Dendritic cell treated with granulocyte-macrophage colony-stimulating factor and Interleukin-4, amounts not matched to agents 40 ng/mL and 50 ng/mL, for 4 days (primary cell): ENCODE results near the gene IRAG1.

Experiments used
- H3K27ac Mint-ChIP-seq: one replicate; pipeline ENCODE4 v1.8.0; 2022; ENCODE audit warnings: mild to moderate bottlenecking, mixed read lengths
- H3K27me3 Mint-ChIP-seq: one replicate; pipeline ENCODE4 v1.8.0; 2022; ENCODE audit warnings: mild to moderate bottlenecking, mixed read lengths
- H3K36me3 Mint-ChIP-seq: one replicate; pipeline ENCODE4 v1.8.0; 2022; ENCODE audit warnings: low read depth, mixed read lengths
- H3K4me1 Mint-ChIP-seq: one replicate; pipeline ENCODE4 v1.8.0; 2022; ENCODE audit warnings: low read depth, mixed read lengths
- H3K4me3 Mint-ChIP-seq: one replicate; pipeline ENCODE4 v1.8.0; 2022; ENCODE audit warnings: mild to moderate bottlenecking, moderate library complexity, mixed read lengths
- H3K9me3 Mint-ChIP-seq: one replicate; pipeline ENCODE4 v1.8.0; 2022; ENCODE audit warnings: mixed read lengths
- intact Hi-C: fragments of 100-400 bp; cut with micrococcal nuclease; formaldehyde crosslinking; loops from one replicate; pipeline ENCODE4 v1.15.0; 2022

The IRAG1 gene

DNA sequence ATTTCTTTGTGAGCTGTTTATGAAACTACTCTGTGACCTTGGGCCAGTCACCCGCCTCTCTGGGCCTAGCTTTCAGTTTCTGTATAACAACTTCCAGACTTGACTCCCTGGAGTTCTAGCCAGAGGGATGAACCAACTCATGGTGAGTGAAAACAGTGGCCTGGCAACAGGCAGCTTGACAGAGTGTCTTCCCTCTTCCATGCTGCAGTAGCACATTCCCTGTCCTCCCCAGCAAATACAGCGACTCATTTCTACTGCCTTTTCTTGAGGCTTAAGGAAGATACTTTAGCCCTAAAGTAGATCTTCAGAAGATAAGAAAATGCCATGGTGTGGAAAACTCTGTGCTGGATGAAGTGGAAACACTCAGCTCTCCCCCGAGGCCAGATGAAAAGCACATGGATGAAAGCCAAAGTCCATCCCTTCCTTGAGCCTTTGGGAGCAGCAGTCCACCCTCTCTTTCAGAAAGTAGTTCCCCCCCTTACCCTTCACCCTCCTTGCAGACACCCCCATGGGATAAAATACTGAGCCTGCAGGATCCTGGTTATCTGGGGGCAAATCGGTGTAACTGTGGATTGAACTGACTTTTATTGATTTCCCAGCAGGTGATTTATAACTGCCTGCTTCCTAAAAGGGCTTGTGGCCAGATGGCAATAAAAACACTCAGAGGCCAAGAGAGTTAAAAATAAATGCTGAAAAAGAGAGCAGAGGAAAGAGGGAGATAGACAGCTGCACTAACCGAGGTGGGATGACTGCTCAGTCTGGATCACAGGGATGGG lies 24.1 kb downstream of the IRAG1 start:
- no peaks in the 10 kb centered on the region for H3K36me3 Mint-ChIP-seq
- no peak overlapping the region for H3K27ac Mint-ChIP-seq
- no peak overlapping the region for H3K4me3 Mint-ChIP-seq
- H3K27me3 Mint-ChIP-seq: peaks cover 30% of the 10 kb centered on the region
- no peaks in the 10 kb centered on the region for H3K9me3 Mint-ChIP-seq
- intact Hi-C loops: loop anchor here (10.0 kb wide), 1 partner anchor 55 kb away; no protein-coding TSS in a partner anchor
- H3K4me1 Mint-ChIP-seq: peaks cover 16% of the 10 kb centered on the region

DNA sequence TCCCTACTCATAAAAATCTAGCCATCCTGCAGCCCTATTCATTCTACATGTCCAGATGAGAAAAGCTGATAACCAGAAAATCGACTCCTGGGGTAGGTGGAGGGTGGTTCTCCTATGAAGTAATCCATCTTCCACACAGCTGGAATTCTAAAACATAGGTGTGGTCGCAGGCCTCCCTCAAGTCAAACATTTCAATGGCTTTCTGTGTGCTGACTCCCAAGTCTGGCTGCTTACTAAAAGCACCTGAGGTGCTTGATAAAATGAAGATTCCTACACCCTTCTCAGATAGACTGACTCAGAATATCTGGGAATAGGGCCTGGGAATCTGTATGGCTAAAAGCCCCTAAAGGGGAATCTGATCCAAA lies 26.1 kb downstream of the IRAG1 start:
- intact Hi-C loops: no loop called here
- H3K36me3 Mint-ChIP-seq: no peaks in the 10 kb centered on the region
- H3K9me3 Mint-ChIP-seq: no peaks in the 10 kb centered on the region
- H3K4me3 Mint-ChIP-seq: no peak overlapping the region
- peaks cover 26% of the 10 kb centered on the region for H3K27me3 Mint-ChIP-seq
- peaks cover 6% of the 10 kb centered on the region for H3K4me1 Mint-ChIP-seq
- H3K27ac Mint-ChIP-seq: no peak overlapping the region

- Mint-ChIP-seq H3K4me3 (no peak overlapping the region), H3K4me1 (peaks cover 6% of the 10 kb centered on the region), H3K9me3 (no peaks in the 10 kb centered on the region), H3K27me3 (peaks cover 26% of the 10 kb centered on the region), H3K27ac (no peak overlapping the region), H3K36me3 (no peaks in the 10 kb centered on the region)
- intact Hi-C loops: no loop called here
Observed at GRCh38 chr11:10666556-10667520, 26.7 kb downstream of the IRAG1 start.

DNA sequence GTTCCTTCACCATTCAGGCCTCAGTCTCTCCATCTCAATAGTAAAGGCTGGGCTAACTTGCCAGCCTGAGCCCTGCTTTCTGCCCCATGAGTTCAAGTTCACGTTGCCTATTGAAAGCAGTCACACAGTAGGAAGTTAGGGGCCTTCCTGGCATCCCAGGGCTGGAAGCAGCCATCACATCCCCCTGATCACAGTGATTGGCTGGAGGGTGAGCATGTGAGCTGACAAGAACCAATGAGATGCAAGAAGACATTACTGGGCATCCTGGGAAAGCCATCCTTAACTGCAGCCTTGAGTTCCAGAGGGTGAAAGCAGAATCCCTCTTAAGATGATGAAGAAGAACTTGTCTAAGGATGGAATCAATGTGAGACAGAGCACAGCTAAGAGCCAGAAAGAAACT lies 29.1 kb downstream of the IRAG1 start:
- Mint-ChIP-seq H3K27ac (no peak overlapping the region), H3K4me1 (peaks cover 10% of the 10 kb centered on the region), H3K36me3 (no peaks in the 10 kb centered on the region), H3K4me3 (no peak overlapping the region), H3K27me3 (peaks cover 35% of the 10 kb centered on the region), H3K9me3 (no peaks in the 10 kb centered on the region)
- intact Hi-C loops: no loop called here

DNA sequence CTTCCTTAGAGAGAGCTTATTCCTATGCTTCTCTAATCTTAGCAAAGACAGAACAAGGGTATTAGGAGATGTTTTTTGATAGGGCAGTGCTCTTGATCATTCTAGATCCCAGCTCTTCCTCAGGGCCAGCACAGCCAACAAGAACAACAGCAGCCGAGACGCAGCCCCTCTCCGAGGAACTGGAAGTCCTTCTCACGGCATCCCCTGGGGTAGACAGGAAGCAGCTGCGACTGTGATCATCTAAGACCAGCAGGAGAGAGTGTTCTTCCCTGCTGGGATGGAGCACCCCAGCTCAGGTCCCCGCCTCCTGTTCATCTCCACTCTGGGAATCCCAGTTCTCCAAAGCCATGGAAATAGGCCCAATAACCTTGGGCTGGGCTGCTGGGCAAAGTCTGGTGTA lies 29.6 kb downstream of the IRAG1 start:
- Mint-ChIP-seq H3K9me3 (no peaks in the 10 kb centered on the region), H3K4me3 (no peak overlapping the region), H3K4me1 (peaks cover 15% of the 10 kb centered on the region), H3K27ac (no peak overlapping the region), H3K36me3 (no peaks in the 10 kb centered on the region), H3K27me3 (peaks cover 33% of the 10 kb centered on the region)
- intact Hi-C loops: no loop called here

DNA sequence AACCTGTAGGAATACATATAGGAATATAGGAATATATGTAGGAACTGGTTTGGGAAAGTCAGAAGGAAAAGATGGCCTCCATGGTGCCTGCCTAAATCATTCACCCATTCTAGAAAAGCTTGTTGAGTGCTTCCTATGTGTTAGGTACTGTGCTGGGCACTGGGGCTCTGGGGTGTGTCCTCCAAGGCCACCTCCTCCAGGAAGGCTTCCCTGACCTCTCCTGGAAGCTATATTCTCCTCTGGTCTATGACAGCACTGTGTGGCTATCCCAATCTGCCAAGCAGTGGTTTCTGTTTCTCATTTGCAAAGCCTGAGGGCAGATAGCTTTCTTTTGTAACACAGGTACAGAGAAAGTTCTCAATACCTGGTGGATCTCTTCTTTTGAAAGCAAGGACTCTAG lies 30.2 kb downstream of the IRAG1 start:
- Mint-ChIP-seq H3K27me3 (peaks cover 34% of the 10 kb centered on the region), H3K4me1 (peaks cover 22% of the 10 kb centered on the region), H3K9me3 (no peaks in the 10 kb centered on the region), H3K4me3 (no peak overlapping the region), H3K27ac (no peak overlapping the region), H3K36me3 (no peaks in the 10 kb centered on the region)
- intact Hi-C loops: no loop called here

DNA sequence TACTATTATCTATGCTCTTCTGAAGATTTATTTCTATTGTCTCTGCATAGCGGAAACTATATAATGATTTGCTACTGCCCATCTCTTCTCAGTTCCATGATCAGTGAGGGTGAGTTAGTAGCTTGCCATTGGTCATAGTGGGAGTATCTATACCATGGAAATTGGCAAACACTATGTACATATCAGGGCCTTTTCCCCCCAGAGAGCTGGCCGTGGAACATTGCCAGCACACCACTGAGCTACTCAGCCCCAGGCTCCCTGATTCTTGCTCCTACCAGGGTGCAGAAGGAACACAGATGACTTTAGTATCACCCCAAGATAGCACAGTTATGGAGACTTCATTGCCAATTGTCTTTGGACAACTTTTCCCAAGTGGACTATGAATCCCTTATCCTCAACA lies 33.2 kb downstream of the IRAG1 start:
- Mint-ChIP-seq H3K4me1 (peaks cover 47% of the 10 kb centered on the region), H3K27ac (no peak overlapping the region), H3K27me3 (peaks cover 33% of the 10 kb centered on the region), H3K36me3 (no peaks in the 10 kb centered on the region), H3K4me3 (no peak overlapping the region), H3K9me3 (no peaks in the 10 kb centered on the region)
- intact Hi-C loops: no loop called here

GRCh38 chr11:10659339-10660216 lies 34.0 kb downstream of the IRAG1 start:
- Mint-ChIP-seq H3K36me3 (no peaks in the 10 kb centered on the region), H3K27ac (no peak overlapping the region), H3K9me3 (no peaks in the 10 kb centered on the region), H3K27me3 (peaks cover 32% of the 10 kb centered on the region), H3K4me1 (peaks cover 55% of the 10 kb centered on the region), H3K4me3 (no peak overlapping the region)
- intact Hi-C loops: loop anchor here (10.0 kb wide), 2 partner anchors 75 to 95 kb away; partner anchors contain the start of gene LYVE1

DNA sequence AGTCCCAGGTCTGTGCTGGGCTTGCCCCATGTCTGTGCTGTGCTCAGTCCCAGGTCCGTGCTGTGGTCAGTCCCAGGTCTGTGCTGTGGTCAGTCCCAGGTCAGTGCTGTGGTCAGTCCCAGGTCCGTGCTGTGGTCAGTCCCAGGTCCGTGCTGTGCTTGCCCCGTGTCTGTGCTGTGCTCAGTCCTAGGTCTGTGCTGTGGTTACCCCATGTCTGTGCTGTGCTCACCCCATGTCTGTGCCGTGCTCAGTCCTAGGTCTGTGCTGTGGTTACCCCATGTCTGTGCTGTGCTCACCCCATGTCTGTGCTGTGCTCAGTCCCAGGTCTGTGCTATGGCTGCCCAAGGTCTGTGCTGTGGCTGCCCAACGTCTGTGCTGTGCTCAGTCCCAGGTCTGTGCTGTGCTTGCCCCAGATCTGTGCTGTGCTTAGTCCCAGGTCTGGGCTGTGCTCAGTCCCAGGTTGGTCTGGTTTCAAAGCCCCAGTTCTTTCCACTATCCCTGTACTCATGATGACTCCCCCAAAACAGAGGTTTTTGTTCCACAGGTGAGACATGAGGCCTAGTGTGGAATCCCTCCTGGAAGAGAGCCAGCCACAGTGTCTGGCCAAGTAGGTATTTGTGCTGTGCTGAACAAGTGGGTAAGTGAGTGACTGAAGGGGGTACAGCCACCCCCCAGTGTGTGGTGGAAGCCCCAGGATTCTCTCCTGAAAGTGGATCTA lies 34.8 kb downstream of the IRAG1 start:
- Mint-ChIP-seq H3K27me3 (peaks cover 27% of the 10 kb centered on the region), H3K4me3 (no peak overlapping the region), H3K9me3 (no peaks in the 10 kb centered on the region), H3K27ac (no peak overlapping the region), H3K4me1 (peaks cover 59% of the 10 kb centered on the region), H3K36me3 (no peaks in the 10 kb centered on the region)
- intact Hi-C loops: loop anchor here (10.0 kb wide), 2 partner anchors 76 to 94 kb away; partner anchors contain the start of gene LYVE1

DNA sequence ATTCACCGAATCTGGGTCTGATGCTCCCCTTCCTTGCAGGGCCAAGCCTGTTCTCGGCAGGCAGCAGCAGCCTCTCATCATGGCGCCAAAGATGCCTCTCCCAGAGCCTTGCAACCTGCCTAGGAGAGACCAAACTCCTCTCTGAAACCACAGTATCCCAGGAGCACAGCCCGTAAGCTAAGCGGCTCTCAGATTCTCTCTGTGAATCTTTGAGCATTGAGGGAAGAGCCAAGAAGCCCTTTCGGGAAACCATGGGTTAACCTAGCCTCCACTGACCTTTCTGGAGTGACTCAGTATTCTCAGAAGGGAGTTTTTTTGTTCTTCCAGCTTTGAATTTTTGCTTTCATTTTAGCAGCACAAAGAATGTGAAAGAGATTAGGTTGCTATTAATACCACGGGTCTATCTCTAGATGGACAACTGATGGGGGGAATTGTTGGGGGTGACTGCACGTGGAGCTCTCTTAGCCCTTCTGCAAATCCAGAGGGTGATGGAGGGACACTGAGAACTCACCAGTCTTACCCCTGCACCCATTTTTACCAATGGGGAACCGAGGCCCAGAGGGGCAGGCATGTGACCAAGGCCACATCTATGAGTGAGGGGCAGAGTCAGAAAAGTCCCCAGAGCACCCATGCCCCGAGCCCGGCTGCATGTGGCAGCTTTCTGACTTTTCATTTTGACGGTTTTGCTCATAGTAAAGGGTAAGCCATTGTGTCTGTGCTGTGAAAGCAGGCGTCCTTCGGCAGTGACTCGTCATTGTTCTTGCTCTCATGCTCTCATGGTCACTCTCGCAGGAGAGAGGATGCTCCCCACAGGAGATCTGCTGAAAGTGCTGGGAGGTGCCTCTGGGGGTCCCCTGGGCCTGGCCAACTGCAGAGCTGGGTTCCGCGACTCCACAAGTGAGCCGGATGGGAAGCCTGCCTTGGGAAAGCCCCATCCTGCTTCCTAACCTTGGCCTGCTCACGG lies 36.0 kb downstream of the IRAG1 start:
- no peak overlapping the region for H3K27ac Mint-ChIP-seq
- H3K9me3 Mint-ChIP-seq: no peaks in the 10 kb centered on the region
- intact Hi-C loops: loop anchor here (10.0 kb wide), 2 partner anchors 77 to 93 kb away; partner anchors contain the start of gene LYVE1
- no peak overlapping the region for H3K4me3 Mint-ChIP-seq
- no peaks in the 10 kb centered on the region for H3K36me3 Mint-ChIP-seq
- peaks cover 31% of the 10 kb centered on the region for H3K27me3 Mint-ChIP-seq
- H3K4me1 Mint-ChIP-seq: peaks cover 63% of the 10 kb centered on the region

- peaks cover 64% of the 10 kb centered on the region for H3K4me1 Mint-ChIP-seq
- H3K36me3 Mint-ChIP-seq: no peaks in the 10 kb centered on the region
- intact Hi-C loops: loop anchor here (2.0 to 10.0 kb wide), 3 partner anchors 79 to 243 kb away; partner anchors contain the start of gene LYVE1
- H3K27ac Mint-ChIP-seq: no peak overlapping the region
- peaks cover 26% of the 10 kb centered on the region for H3K27me3 Mint-ChIP-seq
- H3K9me3 Mint-ChIP-seq: no peaks in the 10 kb centered on the region
- no peak overlapping the region for H3K4me3 Mint-ChIP-seq
Observed at GRCh38 chr11:10655943-10656576, 37.5 kb downstream of the IRAG1 start.

DNA sequence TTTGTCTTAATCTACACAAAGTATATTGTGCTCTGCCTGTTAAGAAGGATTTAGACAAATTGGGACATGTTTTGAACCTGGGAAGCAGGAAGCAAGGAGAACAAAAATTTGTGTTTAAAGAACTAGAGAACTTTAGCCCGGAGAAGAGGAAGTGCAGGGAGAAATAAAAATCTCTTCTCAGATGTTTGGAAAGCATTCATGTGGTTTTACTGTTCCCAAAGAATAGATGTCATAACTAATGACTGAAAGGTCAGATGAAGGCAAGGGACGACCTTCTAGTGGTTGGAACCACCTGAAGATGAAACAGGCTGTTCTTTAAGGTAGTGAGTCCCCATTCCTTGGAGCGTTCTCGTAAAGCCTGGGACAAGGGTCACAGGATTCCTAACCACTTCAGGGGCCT lies 38.3 kb downstream of the IRAG1 start:
- H3K36me3 Mint-ChIP-seq: no peaks in the 10 kb centered on the region
- intact Hi-C loops: loop anchor here (2.0 to 10.0 kb wide), 3 partner anchors 80 to 242 kb away; partner anchors contain the start of gene LYVE1
- H3K27ac Mint-ChIP-seq: no peak overlapping the region
- H3K27me3 Mint-ChIP-seq: peaks cover 18% of the 10 kb centered on the region
- H3K4me1 Mint-ChIP-seq: peaks cover 64% of the 10 kb centered on the region
- no peaks in the 10 kb centered on the region for H3K9me3 Mint-ChIP-seq
- no peak overlapping the region for H3K4me3 Mint-ChIP-seq
